Renal pelvis (tissue), 4 donors: ENCODE results near the gene PLA2G4D. TPM values are rescaled to one million over a fixed set of nuclear protein-coding genes. Genes with fewer than 3 reads are reported as not detected.
"Not testable (repeated sequence)": the region's sequence is repeated elsewhere in the genome, so short reads cannot be mapped to it uniquely, and the experiment has no call there.

Experiments
- DNase-seq: peaks from one replicate; pipeline ENCODE4 v3.0.0-alpha.2; 2013
- polyA plus RNA-seq, 3 donors: library from polyadenylated mRNA; unstranded; fragments of 120-200 nt; gene quantifications; one replicate each; pipeline ENCODE4 v1.2.1, GENCODE V29; 2013; ENCODE audit not compliant: insufficient read length in 3 of 3

Gene PLA2G4D
- polyA plus RNA-seq, 3 donors = 0.04 to 0.22 (median 0.07) TPM

DNA sequence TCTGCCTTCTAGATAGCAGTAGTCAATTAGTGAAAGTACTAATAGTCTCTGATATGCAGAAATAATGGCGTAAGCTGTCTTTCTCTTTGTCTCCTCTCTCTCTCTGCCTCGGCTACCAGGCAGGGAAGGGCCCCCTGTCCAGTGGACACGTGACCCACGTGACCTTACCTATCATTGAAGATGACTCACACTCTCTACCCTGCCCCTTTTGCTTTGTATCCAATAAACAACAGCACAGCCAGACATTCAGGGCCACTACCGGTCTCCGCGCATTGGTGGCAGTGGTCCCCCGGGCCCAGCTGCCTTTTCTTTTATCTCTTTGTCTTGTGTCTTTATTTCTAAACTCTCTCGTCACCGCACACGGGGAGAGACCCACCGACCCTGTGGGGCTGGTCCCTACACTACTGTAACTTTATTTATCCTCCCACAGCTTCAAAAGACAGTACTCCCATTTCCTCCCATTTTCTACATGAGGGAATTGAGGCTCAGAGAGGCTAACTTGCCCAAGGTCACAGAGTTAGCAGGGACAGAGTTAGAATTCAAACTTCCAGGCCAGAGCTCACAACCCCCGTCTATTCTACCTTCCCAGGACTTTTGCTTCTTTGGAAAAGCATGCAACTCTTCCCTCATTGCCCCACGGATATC lies 2.5 kb downstream of the PLA2G4D start:
- DNase-seq = not testable (repeated sequence)

DNA sequence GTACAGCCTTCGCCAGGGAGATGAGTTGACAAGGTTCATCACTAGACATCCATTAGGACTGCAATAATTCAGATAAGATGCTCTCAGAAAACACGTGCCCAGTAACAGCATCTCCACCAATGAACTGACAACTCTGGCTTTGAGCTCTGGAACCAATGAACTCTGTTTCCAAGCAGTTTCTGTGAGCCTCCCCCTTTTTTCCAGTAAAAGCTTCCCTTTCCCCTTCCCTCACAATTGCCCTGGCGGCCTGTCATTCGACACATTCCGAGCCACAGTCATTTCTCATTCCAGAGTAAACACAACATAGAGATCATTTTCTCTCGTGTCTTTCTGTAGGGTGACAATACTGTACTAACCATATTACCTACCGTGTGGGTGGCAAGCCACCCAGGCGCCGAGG lies 3.6 kb downstream of the PLA2G4D start:
- DNase-seq = no peak

DNA sequence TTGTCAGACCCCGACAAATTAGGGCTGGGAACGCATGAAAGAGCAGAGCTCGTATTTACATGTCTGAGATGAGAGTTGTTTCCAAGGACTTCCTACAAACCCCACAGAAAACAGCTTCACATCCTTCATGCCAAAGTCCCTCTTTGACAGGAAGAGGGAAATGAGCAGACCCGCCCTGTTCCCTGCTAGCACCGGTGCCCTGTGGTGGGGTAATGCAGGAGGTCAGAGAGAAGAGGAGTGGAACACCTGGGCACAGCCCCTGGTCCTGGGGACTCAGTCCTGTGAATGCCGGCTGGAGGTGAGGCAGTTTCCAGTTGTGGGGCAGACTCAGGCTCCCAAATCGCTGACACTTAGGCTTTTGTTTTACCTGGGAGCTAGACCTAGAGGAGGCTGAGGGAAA lies 4.0 kb downstream of the PLA2G4D start:
- no peak for DNase-seq

DNA sequence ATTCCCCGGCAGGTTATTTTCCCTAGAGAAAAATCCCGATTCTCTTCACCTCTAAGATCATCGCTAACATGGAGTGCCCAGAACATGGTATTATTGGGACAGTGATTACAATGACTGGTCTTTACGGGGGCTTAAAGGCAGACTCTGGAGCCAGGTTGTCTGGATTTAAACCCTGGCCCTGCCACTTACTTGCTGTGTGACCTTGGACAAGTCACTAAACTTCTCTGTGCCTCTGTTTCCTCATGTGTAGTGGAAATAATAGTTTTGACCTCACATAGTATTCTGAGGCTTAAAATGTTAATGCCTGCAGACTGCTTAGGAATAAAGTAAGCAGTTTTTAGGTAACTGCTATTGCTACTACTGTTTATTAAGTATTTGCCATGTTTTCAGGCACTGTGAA lies 4.4 kb downstream of the PLA2G4D start:
- DNase-seq = no peak

- DNase-seq = no peak
Measured at GRCh38 chr15:42088801-42089640, 5.3 kb downstream of the PLA2G4D start.

DNA sequence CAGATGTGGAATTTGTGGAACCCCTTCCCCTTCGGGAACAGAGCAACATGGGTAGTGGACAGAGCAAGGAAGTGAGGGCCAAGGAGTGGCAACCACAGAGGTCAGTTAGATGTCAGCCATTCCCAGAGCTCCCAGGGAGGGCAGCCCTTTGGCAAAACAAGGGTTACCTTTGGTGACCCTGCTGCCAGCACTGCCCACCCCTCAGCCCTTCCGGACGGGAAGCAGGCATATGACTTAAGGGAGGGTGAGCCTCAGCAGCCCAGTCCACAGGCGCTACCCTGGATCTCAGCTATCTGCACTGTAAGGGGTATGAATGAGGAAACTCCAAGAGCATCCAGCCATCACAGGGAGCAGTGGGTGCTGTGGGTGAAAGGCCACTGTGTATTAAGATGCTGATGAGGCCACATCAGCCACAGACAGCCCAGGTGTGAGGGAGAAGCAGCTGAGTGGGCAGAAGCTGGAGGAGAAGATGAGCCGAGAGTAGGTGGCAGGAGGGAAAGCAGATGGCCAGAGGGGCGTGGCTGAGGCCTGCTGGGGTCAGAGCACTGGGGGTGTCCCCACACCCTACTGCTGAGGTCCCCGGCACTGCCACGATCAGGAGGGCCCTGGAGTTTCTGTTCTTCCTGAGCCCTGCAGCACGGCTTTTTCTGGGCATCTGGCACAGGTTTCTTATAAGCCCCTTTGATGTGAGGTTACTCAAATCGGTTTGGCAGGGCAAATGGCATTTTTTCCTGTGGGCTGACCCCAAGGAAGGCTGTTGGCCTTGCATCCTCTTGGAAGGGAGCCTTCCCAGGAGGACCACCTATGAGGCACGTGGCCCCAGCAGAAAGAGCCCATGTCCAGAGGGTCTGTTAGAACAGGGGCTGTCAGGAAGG lies 6.2 kb downstream of the PLA2G4D start:
- no peak for DNase-seq

- no peak for DNase-seq
Measured at GRCh38 chr15:42087460-42087859, 6.9 kb downstream of the PLA2G4D start.

DNA sequence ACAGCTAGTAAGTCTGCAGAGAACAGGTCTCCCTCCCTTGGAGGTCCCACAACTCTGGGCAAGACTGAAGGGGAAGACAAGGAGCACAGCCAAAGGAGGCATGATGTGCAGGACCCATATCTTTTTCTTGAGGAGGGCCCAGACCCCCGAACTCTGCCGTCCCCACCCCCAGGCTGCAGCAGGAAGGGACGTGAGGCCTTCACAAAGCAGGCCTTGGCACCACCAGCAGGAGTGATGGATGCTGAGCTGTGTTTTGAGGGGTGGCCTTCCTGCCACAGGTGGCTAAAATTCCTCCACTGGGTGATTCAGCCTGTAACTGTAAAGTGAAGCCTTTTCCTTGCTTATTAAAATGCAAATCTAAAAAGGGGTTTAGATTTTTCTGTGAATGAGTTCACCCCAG lies 8.6 kb downstream of the PLA2G4D start:
- DNase-seq = no peak

DNA sequence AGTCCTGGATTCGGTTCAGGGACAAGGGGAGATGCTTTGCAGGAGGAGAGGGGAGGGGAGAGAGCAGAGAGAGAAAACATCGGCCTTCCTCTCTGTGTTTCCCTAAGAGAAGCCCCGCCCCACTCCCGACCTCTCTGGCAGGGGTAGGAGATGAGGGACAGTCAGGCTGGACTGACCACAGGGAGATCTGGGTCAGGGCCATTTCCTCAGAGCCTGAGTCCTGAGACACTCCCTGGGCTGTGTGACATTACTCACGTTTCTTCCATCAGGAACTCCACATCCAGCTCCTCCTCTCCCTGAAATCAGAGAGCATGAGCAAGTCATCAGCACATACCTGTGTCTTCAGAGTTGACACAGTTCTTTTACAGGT lies 9.1 kb downstream of the PLA2G4D start:
- DNase-seq = no peak

GRCh38 chr15:42084465-42085235 lies 9.7 kb downstream of the PLA2G4D start:
- DNase-seq = peak; percentile 41

DNA sequence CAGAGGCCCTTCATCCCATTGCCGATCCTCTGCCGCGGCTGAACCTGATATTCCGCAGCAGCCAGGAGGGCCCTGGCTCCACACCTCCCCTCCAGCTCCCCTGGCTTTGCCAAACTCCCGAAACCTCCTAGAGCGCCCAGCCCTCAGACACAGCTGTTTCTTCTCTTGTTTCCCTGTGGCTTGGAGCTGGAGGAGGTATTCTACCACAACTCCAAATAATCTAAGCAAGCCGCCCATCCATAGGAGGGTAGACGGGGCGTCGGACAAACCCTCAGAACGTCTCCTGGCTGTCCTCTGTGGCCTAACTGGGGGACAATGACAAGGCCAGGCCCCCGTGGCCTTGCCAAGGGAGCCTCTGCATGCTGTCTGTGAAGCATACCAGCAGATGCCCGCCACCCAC lies 10.4 kb downstream of the PLA2G4D start:
- DNase-seq = no peak

DNA sequence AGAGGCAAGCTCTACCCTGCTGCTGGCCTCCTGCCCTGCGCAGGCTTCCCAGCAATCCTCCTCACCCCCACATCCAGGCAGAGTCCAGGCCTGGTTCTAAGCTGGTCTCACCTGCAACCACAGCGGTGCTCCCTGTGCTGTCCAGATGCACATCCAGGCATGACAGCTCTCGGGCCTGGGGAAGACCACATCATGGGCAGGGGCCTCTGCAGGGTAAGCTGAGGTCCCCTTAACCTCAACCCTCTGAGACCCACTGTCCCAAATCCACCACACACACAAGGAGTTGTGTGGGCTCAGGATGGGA lies 10.8 kb downstream of the PLA2G4D start:
- no peak for DNase-seq

DNA sequence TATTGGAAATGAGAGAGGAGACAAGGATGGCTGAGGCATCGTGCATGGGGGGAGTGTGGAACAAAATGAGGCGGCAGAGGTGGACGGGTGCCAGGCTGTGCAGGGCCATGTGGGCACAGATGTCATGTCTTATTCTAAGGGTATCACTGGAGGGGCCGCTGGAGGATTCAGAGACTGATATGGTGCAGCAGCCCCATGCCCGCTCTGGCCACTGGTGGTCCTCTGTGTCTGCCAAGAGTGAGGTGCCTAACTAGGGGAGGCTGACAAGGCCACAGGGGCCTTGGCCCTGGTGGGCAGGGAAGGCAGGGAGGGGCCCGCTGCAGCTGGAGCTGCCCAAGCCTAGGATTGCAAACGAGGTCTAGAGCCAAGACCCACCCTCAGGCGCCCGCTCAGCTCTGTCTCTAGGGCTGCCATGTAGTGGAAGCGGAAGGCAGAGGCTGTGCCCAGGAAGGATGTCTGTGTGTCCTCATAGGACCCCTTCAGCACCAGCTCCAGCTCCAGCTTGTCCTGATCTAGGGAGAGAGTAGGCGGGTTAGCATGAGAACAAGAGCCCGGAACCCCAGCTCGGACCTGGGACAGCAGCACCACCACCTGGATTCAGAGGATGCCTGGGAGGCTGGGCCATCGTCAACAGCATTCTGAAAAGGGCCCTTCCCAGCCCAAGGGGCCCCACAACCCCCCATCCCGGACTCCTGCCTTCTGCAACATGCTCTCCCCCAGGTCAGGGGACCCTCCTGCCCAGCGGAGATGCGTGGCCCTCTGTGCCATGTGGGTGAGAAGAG lies 11.3 kb downstream of the PLA2G4D start:
- DNase-seq = no peak

DNA sequence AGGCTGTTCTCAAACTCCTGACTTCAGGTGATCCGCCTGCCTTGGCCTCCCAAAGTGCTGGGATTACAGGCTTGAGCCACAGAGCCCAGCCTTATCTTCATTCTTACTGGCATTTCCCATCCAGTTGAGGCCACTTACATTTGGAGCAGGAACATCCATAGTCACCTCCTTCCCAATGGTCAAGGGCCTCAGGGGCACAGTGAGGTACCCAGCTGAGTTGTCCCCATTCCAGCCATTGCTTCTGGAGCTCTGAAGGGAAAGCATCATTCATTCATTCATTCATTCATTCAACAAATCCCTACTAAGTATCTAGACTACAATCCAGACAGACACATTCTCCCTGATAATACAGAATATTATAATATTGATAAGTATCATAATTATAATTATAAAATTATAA lies 12.2 kb downstream of the PLA2G4D start:
- DNase-seq = no peak

GRCh38 chr15:42080919-42081830 lies 13.2 kb downstream of the PLA2G4D start:
- DNase-seq = no peak

DNA sequence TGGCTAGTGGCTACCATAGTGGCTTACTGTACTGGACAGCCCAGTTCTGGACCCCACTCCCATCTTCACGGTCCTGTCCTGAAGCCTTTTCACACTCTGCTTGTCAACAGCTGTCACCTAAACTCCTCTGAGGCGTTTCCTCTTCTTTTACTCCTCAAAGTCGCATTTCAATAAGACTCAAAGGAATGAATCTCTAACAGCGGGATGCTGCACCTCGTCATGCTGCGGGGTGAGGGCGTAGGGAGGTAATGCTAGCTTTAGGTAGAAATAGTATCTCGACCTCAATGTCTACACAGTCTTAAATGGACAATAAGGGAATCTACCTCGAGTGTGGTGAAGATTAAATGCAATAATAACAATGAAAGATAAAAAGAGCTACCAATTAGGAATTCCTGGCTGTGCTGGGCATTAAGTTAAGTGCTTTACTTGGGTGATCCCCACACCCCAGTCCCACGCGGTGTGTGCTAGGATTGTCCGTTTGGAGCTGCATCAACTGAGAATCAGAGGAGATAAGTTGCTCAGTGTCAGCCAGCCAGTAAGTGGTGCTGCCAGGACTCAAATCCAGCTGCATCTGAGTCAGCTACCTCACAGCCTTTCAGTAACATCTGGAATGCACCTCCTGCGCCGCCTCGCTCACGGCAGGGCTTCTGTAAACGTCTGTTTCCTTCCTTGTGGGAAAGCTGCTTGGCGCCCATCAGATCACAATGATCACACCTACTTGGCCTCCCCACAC lies 14.0 kb downstream of the PLA2G4D start:
- no peak for DNase-seq

DNA sequence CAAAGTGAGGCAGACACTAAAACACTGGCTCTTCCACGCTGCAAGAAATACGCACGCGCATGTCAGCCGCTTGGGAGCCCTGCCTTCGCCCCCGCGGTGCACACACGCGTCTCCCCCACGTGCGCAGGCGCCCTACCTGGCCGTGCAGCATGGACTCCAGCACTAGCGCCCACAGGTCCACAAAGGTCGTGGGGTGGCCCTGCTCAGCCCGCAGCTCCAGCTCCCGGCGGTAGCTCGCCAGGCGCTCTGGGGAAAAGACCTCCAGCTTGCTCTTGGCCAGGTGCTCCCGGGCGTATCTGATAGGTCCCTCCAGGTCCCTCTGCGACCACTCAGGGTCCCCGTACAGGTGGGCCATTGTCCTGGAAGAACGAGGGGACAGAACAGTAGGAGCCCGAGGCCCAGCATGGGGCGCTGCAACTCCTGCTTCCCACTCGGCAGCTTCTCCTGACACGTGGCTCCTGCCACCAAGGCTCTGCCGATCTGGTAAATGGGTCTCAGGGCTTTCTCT lies 14.9 kb downstream of the PLA2G4D start:
- no peak for DNase-seq

- no peak for DNase-seq
Measured at GRCh38 chr15:42078903-42079302, 15.5 kb downstream of the PLA2G4D start.

DNA sequence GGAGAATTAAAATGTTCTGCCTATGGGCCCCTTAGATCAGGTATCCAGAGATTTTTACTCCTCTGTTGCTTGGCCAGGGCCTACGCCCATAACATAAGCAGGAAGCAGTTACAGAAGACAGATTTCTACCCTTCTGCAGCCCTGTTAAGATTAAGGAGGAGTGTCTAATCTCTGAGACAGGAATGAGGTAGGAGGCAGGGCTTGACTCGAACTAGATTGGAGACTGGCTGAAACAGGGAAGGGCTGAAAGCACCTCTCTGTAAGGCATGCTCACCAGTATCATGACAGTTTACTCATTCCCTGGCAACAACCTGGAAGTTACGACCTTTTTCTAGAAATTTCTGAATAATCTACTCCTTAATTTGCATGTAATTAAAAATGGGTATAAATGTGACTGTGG lies 16.7 kb downstream of the PLA2G4D start:
- no peak for DNase-seq
